Esophagus muscularis mucosa (tissue), 4 donors: Measurements from ENCODE around the gene P4HTM. TPM values are rescaled to one million over a fixed set of nuclear protein-coding genes. Genes with fewer than 3 reads are reported as not detected.

Source experiments
- DNase-seq: peaks from one replicate; pipeline ENCODE4 v3.0.0-alpha.2; 2017; ENCODE audit errors: extremely low spot score
- H3K27ac ChIP-seq, 4 donors: fragments of 200-600 bp; sonication (generic); replicated peaks in 1 of 4; 1 replicate in 3 of 4; 2 replicates in 1 of 4; pipeline ENCODE4 v1.5.1; 2016 to 2019; ENCODE audit warnings: mild to moderate bottlenecking in 1 of 4
- H3K27me3 ChIP-seq, 4 donors: fragments of 200-600 bp; sonication (generic); one replicate each; pipeline versions ENCODE4 v1.5.1 to v1.6.0; 2016 to 2019
- H3K36me3 ChIP-seq, 4 donors: fragments of 200-600 bp; sonication (generic); one replicate each; pipeline ENCODE4 v1.5.1; 2016 to 2019
- H3K4me1 ChIP-seq, 4 donors: fragments of 200-600 bp; sonication (generic); one replicate each; pipeline ENCODE4 v1.5.1; 2016 to 2019
- H3K4me3 ChIP-seq, 4 donors: fragments of 200-600 bp; sonication (generic); 1 replicate in 2 of 4; 2 replicates in 2 of 4; pipeline ENCODE4 v1.5.1; 2016 to 2019; ENCODE audit warnings: mild to moderate bottlenecking in 4 of 4, moderate library complexity in 1 of 4
- H3K9me3 ChIP-seq, 4 donors: fragments of 200-600 bp; sonication (generic); 1 replicate in 3 of 4; 2 replicates in 1 of 4; pipeline ENCODE4 v1.5.1; 2016 to 2019
- EP300 ChIP-seq: sonication (generic); formaldehyde crosslinking; IDR thresholded peaks from one replicate; pipeline ENCODE4 v1.6.1; 2017; ENCODE audit warnings: antibody characterized with exemption
- POLR2A ChIP-seq: fragments of 450-650 bp; IDR thresholded peaks from one replicate; pipeline ENCODE4 v1.6.1; 2017; ENCODE audit warnings: antibody characterized with exemption, moderate library complexity, mild to moderate bottlenecking, low read depth
- POLR2AphosphoS5 ChIP-seq, 2 donors: sonication (generic); formaldehyde crosslinking; IDR thresholded peaks; one replicate each; pipeline ENCODE4 v1.6.1; 2017; ENCODE audit warnings: antibody characterized with exemption in 2 of 2
- WGBS: methylation state at CpG from one replicate; pipeline ENCODE4 v1.1.5; 2018; 5-methylcytosine and 5-hydroxymethylcytosine counted together
- intact Hi-C: fragments of 100-400 bp; cut with DNase I; formaldehyde crosslinking; loops from one replicate; pipeline ENCODE4 v1.15.1; 2023
- total RNA-seq, 4 donors: library from RNA; depleted of rRNA; stranded (reverse); fragments of >200 nt; gene quantifications; one replicate each; pipeline versions ENCODE4 v1.1.0 to v1.2.1, GENCODE V29; 2016
- TF ChIP-seq, protein P1 (sequence below), 3 experiments: fragments of 200-600 bp in 2 of 3; fragments of 450-650 bp in 1 of 3; sonication (generic) in 2 of 3; IDR thresholded peaks; one replicate each; pipeline ENCODE4 v1.5.1; 2017 to 2019; ENCODE audit warnings: antibody characterized with exemption in 3 of 3, mild to moderate bottlenecking in 2 of 3, moderate library complexity in 1 of 3

The P4HTM gene
- total RNA-seq, 4 donors from 2014 or later = 25.3 to 46.4 (median 35.2) TPM

- H3K4me1 ChIP-seq = peaks cover 7 to 15% (median 12%) of the 10 kb centered on the region in 4 donors
- intact Hi-C loops = no loop called here
- H3K36me3 ChIP-seq = peaks cover 0 to 43% (median 17%) of the 10 kb centered on the region in 4 donors
- H3K27ac ChIP-seq = no peak overlapping the region
- H3K27me3 ChIP-seq = no peaks in the 10 kb centered on the region
- H3K4me3 ChIP-seq = no peak overlapping the region
- WGBS = 84% methylated on average over 5 of the region's 8 CpGs
- no peaks in the 10 kb centered on the region for H3K9me3 ChIP-seq
- DNase-seq = no peak
- TF ChIP-seq POLR2A (no peak), POLR2AphosphoS5 (IDR thresholded peaks at IDR 0.05) (no peak), EP300 (no peak)
- TF ChIP-seq, protein P1, sequence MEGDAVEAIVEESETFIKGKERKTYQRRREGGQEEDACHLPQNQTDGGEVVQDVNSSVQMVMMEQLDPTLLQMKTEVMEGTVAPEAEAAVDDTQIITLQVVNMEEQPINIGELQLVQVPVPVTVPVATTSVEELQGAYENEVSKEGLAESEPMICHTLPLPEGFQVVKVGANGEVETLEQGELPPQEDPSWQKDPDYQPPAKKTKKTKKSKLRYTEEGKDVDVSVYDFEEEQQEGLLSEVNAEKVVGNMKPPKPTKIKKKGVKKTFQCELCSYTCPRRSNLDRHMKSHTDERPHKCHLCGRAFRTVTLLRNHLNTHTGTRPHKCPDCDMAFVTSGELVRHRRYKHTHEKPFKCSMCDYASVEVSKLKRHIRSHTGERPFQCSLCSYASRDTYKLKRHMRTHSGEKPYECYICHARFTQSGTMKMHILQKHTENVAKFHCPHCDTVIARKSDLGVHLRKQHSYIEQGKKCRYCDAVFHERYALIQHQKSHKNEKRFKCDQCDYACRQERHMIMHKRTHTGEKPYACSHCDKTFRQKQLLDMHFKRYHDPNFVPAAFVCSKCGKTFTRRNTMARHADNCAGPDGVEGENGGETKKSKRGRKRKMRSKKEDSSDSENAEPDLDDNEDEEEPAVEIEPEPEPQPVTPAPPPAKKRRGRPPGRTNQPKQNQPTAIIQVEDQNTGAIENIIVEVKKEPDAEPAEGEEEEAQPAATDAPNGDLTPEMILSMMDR (IDR thresholded peaks at IDR 0.05) = no peak
These were observed 6.6 kb downstream of the P4HTM start for GRCh38 chr3:48996640-48997039.

- peaks cover 0 to 43% (median 19%) of the 10 kb centered on the region in 4 donors for H3K36me3 ChIP-seq
- H3K9me3 ChIP-seq = no peaks in the 10 kb centered on the region
- no peaks in the 10 kb centered on the region for H3K27me3 ChIP-seq
- intact Hi-C loops = no loop called here
- H3K4me3 ChIP-seq = no peak overlapping the region
- TF ChIP-seq EP300 (no peak), POLR2A (no peak)
- peaks cover 1 to 10% (median 6%) of the 10 kb centered on the region in 4 donors for H3K4me1 ChIP-seq
- WGBS = 82% methylated on average over 8 of the region's 8 CpGs
- no peak for DNase-seq
- no peak overlapping the region for H3K27ac ChIP-seq
These were observed 7.1 kb downstream of the P4HTM start for GRCh38 chr3:48997102-48997635.

- peaks cover 0 to 8% (median 0%) of the 10 kb centered on the region in 4 donors for H3K4me1 ChIP-seq
- no peak overlapping the region for H3K27ac ChIP-seq
- H3K4me3 ChIP-seq = no peak overlapping the region
- H3K36me3 ChIP-seq = peaks cover 0 to 43% (median 21%) of the 10 kb centered on the region in 4 donors
- 77% methylated on average over 17 of the region's 20 CpGs for WGBS
- no peaks in the 10 kb centered on the region for H3K27me3 ChIP-seq
- no peaks in the 10 kb centered on the region for H3K9me3 ChIP-seq
- intact Hi-C loops = no loop called here
- DNase-seq = no peak
- TF ChIP-seq EP300 (no peak), POLR2AphosphoS5 (IDR thresholded peaks at IDR 0.05) (no peak), POLR2A (no peak)
- TF ChIP-seq, protein P1 (IDR thresholded peaks at IDR 0.05) = no peak
These were observed 7.9 kb downstream of the P4HTM start for GRCh38 chr3:48997714-48998637.

GRCh38 chr3:48999085-48999858 lies 9.2 kb downstream of the P4HTM start:
- no peak overlapping the region for H3K4me3 ChIP-seq
- H3K36me3 ChIP-seq = peaks cover 0 to 44% (median 16%) of the 10 kb centered on the region in 4 donors
- intact Hi-C loops = no loop called here
- H3K9me3 ChIP-seq = no peaks in the 10 kb centered on the region
- no peaks in the 10 kb centered on the region for H3K27me3 ChIP-seq
- no peak for TF ChIP-seq POLR2A
- TF ChIP-seq, protein P1 (IDR thresholded peaks at IDR 0.05) = no peak
- TF ChIP-seq EP300 = no peak
- H3K27ac ChIP-seq = no peak overlapping the region
- DNase-seq = no peak
- 55% methylated on average over 2 of the region's 8 CpGs for WGBS
- peaks cover 0 to 8% (median 0%) of the 10 kb centered on the region in 4 donors for H3K4me1 ChIP-seq
